ENCODE data around the gene STX1A.

GRCh38 chr7:73674468-73675124 is 44.9 kb downstream of the STX1A start:
- no peak for TF ChIP-seq CTCF (IDR thresholded peaks at IDR 0.05)
- TF ChIP-seq POLR2A (IDR thresholded peaks at IDR 0.05): no peak

Measured in heart left ventricle (tissue), 13 donors.